Stimulated activated CD8-positive, alpha-beta memory T cell treated with anti-CD3 and anti-CD28 coated beads, Interleukin-12 subunit alpha, Interleukin-12 subunit beta, amount 100 ng/mL, for 24 hours (primary cell): ENCODE measurements around the gene LGI1.

Experiments
- DNase-seq: peaks from one replicate; pipeline ENCODE4 v3.0.0-alpha.2; 2020; ENCODE audit errors: extremely low read depth

LGI1 gene

DNA sequence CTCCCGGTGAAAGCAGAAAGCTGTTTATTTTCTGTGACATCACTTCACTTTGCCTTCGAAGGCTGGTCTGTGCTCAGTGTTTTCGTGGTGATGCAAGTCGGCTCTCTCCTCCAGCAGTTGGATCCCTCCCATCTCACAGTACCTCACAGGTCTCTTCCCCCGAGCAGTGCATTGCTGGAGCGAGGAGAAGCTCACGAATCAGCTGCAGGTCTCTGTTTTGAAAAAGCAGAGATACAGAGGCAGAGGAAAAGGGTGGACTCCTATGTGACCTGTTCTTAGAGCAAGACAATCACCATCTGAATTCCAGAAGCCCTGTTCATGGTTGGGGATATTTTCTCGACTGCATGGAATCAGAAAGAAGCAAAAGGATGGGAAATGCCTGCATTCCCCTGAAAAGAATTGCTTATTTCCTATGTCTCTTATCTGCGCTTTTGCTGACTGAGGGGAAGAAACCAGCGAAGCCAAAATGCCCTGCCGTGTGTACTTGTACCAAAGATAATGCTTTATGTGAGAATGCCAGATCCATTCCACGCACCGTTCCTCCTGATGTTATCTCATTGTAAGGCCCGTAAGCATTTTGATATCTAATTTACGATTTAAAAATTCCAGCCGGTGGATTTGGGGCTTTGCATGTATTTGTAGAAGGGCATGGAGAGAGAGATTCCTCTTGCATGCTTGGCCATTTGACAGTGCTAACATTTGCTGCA, at the start of gene LGI1:
Gene LGI1 (plus strand): TSS at position 136 of the 707 bp plus-strand sequence. CDS start 209 bp downstream, at position 345.
- DNase-seq: no peak

DNA sequence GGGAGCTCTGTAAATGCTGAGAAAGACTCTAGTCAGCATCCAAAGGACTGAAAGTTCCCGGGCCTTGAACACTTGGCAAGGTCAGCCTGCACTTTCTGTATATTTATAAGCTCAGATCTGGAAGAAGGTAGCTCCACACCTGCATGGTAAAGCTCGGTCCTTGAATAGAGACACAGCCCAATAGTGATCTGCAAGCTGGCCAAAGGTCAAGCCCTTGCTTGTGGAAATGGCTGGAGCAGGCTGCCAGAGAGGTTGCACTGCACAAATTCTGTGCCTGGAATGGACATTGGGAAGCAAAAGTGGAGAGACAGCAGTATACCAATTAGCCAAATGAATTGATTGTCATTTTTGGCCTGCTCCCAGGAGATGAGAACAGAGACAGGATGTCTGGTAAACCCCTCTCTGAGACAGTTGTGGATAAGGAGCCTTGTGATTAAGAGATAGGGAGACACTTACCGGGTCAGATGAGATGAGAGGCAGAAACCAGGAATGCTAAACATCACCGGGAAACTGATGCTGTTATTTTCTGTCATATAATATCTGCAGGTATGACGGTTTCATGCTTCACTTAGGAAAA, 47.3 kb upstream of the LGI1 start:
- DNase-seq: no peak

DNA sequence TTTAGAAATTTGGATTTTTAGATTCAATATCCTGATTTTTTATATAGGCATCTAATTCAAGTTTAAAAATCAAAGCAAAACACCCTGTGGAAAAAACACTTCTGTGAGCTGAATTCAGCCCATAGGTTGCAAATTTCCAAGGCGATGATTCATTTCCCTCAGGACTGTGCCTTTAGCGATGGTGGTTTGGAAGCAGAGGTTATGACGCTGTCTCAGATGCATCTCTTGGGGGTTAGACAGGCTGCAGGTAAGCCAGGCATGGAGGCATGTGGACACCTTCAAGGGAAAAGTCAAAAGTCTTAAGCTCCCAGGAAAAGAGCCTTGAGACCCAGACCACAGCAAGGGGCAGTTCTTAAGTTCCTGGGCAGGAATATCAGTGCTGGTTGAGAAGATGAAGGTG, 45.8 kb upstream of the LGI1 start:
- no peak for DNase-seq

DNA sequence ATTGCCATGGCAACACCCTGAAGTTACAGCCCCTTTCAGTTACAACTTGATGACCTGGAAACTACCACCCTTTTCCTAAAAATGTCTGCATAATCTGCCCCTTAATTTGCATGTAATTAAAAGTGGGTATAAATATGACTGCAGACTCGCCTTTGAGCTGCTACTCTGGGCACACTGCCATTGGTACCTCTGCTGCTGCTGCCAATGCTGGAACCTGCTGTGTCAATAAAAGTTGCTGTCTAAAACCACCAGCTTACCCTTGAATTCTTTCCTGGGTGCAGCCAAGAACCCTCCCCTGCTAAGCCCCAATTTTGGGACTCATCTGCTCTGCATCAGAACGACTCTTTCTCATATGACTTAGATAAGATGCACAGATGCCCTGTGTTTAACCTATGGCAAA, 45.1 kb upstream of the LGI1 start:
- DNase-seq: no peak

DNA sequence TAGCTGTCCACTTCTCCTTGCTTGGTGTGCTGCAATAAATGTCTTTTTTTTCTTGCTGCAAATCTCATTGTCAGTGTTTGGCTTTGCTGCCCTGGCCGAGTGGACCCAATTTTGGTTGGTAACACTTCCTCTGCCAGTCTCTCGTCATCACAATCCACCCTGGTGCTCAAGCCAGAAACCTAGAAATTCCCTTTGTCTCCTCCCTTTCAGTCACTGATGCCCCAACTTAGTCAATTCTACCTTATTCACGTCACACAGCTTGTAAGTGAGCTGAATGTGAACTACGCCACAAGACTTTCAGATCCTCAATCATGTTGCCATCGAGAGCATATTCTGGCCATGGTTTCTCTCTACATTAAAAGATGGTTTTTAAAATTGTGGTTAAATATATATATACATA, 42.4 kb upstream of the LGI1 start:
- DNase-seq: no peak

DNA sequence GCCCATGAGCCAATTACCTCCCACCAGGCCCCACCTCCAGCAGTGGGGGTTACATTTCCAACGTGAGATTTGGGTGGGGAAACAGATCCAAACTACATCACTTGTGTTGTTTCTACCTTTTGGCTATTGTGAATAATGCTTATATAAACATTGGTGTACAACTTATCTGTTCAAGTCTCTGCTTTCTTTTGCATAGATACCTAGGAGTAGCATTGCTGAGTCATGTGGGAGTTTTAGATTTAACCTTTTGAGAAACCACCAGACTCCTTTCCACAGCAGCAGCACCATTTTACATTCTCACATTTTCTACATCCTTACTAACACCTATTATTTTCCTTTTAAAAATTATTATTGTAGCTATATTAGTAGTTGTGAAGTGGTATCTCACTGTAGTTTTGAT, 41.0 kb upstream of the LGI1 start:
- no peak for DNase-seq

DNA sequence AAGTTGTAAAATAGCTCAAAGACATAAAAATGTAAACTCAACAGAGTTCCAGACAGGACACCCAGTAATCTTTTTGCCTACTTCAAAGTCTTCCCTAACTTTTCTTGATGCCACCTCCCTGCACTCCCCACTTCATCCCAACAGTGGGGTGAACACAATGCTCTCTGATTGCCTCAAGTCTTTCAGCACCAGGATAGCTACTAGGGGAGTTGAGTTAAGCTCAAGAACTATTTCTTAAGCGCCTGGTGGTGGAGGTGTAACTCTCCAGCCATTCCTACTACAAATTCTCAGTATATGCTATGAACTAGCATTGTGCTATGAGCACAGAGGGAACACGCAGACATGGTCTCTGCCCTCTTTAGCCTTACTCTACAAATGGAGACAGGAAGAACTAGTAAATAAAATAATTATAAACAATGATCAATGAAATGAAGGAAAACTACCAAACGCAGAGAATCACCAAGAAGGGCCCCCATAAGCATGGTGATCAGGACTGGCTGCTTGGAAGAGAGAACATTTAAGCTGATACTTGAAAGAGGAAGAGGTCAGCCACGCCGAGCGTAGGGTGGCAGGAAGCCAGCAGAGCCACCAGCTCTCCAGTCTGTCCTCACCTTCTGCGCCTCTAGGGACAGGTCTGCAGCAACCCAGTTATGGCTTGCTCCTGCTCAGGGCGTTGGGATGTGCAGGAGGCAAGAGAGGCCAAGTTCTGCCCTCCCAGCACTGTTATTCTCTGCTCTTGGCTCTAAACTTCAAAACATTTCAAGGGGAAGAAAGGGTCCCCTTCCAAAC, 38.6 kb upstream of the LGI1 start:
- DNase-seq: no peak

DNA sequence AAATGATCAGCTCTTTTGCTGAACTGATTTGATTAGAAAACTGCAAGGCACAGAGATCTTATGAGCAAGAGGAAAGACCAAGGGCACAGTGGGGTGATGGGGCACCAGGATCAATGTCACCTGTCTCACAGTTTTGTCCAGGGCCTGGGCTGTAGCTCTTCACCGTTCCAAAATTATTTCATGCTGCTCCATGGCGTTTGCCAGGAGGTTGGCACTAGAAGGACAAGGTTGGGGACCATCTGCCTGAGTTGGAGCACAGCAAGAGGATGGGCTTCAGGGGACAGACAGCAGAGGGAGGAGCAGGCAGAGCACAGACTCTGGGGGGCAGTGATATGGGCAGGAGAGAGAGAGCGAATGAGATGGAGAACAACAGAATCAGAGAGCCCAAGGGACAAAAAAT, 37.8 kb upstream of the LGI1 start:
- no peak for DNase-seq

DNA sequence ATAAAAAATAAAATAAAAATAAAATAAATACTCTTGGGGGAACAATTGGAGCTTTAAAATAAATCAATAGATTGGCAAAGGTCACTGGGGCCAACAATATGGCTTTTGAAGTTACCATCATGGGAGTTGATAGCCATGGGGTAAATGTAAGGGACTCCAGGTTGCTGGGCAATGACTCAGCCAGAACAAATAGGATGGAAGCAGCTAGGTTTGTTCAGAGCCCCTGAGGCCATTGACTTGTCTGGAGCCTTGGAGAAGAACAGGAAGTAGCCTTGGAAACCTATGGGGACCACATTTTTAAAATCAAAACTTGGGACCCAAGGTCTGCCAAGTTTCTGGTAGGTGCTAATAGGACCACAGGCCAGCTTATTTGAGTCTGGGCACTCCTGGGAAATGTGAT, 35.2 kb upstream of the LGI1 start:
- no peak for DNase-seq

DNA sequence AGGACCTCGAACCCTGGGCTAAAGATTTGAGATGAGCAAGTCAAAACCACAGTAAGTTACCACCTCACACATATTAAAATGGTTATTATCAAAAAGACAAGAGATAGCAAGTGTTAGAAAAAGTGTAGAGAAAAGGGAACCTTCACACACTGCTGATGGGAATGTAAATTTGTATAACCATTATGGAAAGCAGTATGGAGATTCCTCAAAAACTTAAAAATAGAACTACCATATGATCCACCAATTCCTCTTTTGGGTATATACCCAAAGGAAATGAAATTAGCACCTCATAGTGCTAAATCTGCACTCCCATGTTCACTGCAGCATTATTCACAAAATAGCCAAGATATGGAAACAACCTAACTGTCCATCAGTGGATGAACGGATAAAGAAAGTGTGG, 34.6 kb upstream of the LGI1 start:
- no peak for DNase-seq

DNA sequence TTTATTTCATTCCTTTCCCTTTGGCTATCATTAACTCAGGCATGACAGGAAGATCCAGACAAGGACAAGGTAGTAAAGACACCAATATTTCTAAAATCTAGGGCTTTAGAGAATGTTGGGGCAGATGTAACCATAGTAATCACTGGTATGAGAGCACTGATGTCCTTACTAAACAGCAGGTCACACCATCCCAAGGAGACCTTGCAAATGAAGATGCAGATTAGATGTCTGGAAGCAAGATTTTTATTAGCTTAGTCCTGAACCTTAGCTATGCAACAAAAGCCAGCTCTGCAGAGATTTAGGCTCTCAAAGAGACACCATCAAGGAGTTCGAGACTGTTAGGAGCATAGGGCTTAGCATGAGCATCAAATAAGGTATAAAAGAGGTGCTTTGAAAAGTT, 31.7 kb upstream of the LGI1 start:
- no peak for DNase-seq

DNA sequence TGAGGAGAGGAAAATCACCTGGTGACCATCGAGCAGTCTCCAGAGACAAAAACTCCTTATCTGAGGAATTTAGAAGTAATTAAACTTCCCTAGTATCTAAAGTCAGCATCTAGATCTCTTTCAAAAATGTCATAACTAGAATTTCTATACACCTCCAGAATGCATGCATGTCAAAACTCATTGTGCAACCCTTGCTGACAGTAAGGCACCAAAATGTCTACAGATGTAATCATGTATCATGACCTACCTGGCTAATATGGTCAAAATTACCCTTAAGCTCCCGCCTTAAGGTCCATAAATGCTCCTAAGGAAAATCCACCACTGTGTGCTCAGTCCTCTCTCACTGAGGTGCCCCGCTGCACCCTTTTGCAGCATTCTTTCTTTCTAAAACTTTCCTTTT, 16.4 kb upstream of the LGI1 start:
- no peak for DNase-seq

DNA sequence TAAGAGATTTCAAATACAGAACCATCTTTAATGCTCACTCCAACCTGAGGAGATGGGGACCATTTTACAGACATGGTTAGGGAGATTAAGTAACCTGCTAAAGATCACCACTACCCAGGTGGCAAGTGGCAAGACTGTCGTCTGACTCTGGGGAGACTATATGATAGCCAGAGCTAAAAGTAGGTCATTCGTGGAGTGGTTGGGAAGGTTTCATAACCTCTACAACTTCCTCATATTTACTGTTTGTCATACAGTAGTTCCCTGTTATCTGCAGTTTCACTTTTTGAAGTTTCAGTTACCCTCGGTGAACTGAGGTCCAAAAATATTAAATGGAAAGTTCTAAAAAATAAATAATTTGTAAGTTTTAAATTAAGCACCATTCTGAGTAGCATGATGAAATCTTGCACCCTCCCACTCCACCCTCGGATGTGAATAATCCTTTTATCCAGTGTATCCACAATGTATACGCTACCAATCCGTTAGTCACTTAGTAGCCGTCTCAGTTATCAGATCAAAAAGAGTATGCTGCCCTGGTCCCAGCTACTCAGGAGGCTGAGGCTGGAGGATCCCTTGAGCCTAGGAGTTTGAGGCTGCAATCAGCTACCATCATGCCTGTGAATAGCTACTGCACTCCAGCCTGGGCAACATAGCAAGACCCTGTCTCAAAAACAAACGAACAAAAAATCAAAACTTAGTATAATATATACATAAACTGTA, 14.9 kb upstream of the LGI1 start:
- DNase-seq: no peak

DNA sequence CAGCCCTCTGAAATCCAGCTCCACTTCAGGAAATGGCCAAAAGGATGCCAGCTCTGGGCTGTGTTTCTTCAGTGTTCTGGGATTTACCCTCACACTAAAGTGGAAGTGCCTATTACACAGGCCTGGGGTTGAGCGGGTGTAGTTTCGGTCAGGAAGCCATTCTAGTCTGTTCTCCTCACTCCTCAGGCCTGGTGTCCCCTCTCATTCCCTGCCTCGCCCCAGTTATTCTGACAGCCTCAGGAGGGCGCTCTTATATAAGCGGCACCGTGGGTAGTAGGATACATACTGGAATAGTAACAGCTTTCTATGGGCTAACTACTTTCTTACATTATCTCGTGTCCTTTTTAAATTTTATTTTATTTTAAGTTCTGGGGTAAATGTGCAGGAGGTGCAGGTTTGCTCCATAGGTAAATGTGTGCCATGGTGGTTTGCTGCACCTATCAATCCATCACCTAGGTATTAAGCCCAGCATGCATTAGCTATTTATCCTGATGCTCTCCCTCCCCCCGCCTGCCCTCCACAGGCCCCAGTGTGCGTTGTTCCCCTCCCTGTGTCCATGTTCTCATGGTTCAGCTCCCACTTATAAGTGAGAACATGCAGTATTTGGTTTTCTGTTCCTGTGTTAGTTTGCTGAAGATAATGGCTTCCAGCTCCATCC, 12.2 kb upstream of the LGI1 start:
- DNase-seq: no peak

DNA sequence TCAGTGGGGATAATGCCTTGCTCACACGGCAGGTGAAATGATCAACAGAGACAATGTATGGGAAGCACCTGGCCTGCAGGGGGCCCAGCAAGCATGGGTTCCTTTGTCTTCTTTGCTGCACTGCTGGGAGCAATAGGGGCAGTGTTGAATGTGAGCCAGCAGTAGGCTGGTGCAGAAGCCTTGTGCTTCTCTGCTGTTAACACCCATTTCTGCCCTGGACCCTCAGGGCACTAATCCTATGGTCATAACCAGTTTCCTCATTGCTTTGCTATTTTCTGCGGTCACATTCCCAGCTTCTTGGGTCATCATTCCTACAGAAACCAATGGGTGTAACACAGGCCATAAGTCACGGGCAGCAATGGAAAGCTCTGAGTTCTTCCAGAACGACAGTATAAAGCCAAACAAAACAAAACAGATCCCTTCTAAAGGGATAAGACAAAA, 10.9 kb upstream of the LGI1 start:
- DNase-seq: no peak

DNA sequence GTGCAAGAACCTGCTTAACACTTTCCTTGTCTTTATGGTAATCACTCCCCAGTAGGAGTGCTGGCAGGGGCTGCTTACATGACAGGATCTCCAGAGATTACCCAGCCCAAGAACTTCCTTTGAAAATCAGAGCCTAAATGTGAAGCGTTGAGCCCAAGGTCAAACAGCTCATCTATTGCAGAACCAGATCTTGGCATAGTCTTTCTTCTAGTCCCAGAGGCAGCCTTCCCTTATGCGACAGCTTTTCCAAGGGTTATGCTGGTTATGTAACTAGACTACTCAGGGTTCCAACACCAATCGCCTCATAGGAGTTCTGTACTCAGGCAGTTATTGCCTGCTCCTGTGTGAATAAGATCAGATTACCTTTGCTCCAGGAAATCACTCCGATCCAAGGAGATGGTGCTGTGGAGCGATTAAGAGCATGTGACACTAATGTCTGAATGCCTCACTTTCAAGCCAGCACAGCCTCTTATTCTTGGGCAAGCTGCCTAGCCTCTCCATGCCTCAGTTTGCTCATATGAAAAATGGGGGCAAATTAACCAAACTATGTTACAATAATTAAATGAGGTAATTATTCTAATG, 8.4 kb upstream of the LGI1 start:
- DNase-seq: no peak

DNA sequence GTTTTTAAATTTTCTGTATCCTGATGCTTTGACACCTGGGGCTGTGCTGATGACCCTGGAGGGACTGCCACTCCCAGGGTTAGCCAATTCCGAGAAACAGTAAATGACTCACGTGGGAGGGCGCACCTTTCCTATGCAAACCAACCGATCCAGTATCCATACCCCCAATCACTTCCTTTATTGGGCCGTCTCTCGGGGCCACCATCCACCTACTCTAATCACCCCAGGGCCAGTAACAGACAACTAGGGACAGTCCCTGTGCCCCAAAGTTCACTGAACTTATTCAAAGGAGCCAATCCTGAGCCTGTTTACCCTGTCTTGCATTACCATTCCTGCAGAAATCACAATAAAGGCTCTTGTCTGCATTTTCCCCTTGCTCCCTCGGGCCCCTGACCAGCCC, 6.6 kb upstream of the LGI1 start:
- no peak for DNase-seq

DNA sequence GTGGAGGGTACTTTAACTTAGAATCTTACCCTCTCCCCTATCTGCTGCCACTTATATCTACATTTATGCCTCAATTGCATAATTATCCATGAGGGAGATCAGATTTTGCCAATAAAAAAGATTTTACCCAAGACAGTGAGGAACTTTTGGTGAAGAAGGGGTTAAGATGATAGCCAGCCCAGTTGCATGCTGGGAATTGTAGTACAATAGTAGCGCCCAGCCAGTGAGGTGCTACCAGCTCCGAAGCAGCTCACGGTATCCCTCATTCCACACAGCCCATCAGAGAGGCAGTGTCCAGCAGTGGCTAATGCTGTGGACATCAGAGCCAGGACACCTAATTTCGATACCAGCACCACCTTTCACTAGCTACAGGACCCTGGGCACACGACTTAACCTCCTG, 5.9 kb upstream of the LGI1 start:
- DNase-seq: no peak

DNA sequence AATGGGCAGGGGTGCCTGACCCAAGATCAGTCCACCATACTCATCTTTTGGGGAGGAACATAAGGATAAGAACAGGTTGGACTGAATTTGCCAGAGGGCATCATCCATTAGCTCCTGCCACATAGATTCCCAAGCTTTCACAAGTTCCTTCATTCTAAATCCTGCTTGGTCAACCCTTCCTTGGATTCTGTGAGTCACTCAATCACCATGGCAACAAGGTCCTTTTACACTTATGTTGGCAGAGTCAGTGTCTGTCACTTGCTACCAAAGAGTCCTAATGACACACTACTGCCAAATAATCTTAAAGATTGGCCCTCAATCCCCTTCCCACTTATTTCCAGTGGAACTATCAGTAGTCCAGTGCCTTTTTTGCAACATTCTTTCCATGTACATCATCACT, 5.0 kb upstream of the LGI1 start:
- no peak for DNase-seq

DNA sequence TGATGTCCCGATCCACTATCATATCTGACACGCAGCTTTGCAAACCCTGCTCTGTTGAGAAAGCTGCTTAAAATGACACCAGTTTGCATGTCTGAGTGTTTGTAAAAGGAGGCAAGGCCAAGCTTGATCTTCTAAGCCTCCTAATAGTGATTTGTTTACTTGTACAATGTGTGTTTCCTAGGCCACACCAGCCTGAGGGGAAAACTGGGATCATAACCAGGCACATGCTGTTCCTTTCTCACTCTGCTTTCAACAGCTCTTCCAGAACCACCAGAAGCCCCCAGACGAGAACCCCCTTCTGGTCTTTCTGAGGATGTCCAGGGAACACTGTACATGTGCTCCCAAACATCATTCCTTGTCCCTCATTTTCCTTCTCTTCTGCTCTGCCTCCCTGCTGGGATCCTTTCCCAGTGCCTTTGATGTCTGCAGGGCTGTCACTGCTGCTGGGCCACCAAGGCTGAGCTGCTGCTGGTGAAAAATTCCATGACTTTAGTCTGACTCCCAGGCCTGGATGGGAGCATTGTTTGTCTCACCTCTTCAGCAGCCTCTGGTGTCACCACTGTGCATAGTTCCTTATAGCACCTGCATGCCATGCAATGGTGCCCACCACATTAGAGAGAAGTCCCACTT, 4.0 kb upstream of the LGI1 start:
- no peak for DNase-seq

DNA sequence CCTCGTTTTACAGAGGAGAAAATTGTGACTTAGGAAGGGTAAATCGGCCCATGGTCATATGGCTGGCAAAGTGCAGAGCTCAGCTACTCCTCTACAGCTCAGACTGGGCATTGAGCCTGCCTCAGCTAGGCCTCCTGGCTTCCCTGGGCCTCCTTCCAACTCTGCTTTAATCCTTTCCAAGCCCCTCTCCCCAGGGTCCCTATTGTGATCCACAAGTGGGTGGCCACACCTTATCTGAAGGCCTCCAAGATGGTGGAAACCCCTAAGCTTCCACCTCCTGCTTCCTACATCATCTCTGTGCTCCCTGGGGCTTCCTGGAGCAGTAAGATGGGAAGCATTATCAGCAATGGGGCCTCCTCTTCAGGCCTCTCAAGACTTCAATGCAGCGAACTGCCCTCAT, 3.0 kb upstream of the LGI1 start:
- no peak for DNase-seq
